BJ (cell line): ENCODE measurements around the gene C1orf87. TPM values are rescaled to one million over a fixed set of nuclear protein-coding genes. Genes with fewer than 3 reads are reported as not detected.

Experiments
- CTCF ChIA-PET: fragments of 350-600 bp; formaldehyde crosslinking; extraction: SDS; loops from one replicate; lab custom pipeline; 2021; ENCODE audit warnings: antibody characterized with exemption, inconsistent platforms; lab: Yijun Ruan, JAX
- POLR2A ChIA-PET: fragments of 300-600 bp; sonication (Branson Sonifier 250); formaldehyde crosslinking; extraction: SDS; loops from one replicate; lab custom pipeline; 2021; ENCODE audit warnings: antibody characterized with exemption; lab: Charles Lee
- DNase-seq: peaks from one replicate; pipeline ENCODE4 v3.0.0-alpha.2; 2011; ENCODE audit warnings: low read depth
- H3K27me3 ChIP-seq: 2 replicates; pipeline ENCODE4 v1.6.0; 2011; ENCODE audit warnings: low read length; ENCODE audit not compliant: control insufficient read depth, insufficient read depth
- H3K36me3 ChIP-seq: 2 replicates; pipeline ENCODE4 v1.5.1; 2011; ENCODE audit warnings: low read length; ENCODE audit not compliant: control insufficient read depth, insufficient read depth
- H3K4me3 ChIP-seq: 2 replicates; pipeline ENCODE4 v1.5.1; 2011; ENCODE audit warnings: low read depth, mild to moderate bottlenecking, control low read depth, low read length
- polyA plus RNA-seq: library from polyadenylated mRNA; depleted of rRNA; stranded (reverse); fragments of >200 nt; gene quantifications from 2 replicates; pipeline ENCODE4 v1.2.3, GENCODE V29; 2011
- TF ChIP-seq, protein P1 (sequence below): IDR thresholded peaks from 2 replicates; pipeline ENCODE4 v1.5.1; 2011; ENCODE audit warnings: low read depth, mild to moderate bottlenecking, control low read depth, inconsistent platforms, low read length, moderate library complexity; ENCODE audit not compliant: insufficient read depth

C1orf87 gene
- polyA plus RNA-seq, 1 experiment, result not detected

DNA sequence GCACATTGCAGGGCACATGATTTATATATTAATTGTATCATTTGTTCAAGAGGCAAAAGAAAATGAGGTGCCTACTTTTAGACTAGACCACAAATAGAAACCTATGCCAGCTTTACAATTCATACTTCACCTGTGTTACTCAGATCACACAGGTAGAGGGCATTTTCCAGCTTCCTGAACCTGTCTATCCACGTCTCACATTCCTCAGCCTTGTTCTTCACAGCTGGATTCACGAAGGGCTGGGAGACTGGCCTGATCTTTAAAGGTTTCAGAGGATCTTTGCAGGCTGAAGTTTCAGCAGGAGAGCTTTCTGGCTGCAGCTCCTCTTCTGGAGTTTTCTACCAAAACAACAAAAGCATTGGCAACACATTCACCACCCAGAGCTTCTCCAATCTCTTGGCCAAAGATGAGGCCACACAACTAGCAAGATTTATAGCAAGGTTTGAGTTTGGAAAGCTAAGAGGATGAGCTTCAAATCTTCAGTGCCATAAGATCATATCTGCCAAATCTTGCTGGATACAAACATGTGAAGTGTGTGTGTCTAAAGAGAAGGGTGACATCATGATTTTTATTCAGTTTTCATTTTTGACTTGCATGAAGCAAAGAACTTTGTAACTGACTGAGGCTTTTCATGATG is 76.0 kb downstream of the C1orf87 start:
- Histone ChIP-seq H3K36me3 (no peaks in the 10 kb centered on the region), H3K27me3 (peaks cover 2% of the 10 kb centered on the region; the same call in 1 of the 2 replicates), H3K4me3 (no peak overlapping the region)
- TF ChIP-seq, protein P1, sequence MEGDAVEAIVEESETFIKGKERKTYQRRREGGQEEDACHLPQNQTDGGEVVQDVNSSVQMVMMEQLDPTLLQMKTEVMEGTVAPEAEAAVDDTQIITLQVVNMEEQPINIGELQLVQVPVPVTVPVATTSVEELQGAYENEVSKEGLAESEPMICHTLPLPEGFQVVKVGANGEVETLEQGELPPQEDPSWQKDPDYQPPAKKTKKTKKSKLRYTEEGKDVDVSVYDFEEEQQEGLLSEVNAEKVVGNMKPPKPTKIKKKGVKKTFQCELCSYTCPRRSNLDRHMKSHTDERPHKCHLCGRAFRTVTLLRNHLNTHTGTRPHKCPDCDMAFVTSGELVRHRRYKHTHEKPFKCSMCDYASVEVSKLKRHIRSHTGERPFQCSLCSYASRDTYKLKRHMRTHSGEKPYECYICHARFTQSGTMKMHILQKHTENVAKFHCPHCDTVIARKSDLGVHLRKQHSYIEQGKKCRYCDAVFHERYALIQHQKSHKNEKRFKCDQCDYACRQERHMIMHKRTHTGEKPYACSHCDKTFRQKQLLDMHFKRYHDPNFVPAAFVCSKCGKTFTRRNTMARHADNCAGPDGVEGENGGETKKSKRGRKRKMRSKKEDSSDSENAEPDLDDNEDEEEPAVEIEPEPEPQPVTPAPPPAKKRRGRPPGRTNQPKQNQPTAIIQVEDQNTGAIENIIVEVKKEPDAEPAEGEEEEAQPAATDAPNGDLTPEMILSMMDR, result no peak
- CTCF ChIA-PET, result interaction anchor here (2.0 kb wide), 1 partner anchor 21 kb away, joined by 4 read pairs; no protein-coding TSS in a partner anchor
- POLR2A ChIA-PET, result no interaction called here
- DNase-seq, result no peak

DNA sequence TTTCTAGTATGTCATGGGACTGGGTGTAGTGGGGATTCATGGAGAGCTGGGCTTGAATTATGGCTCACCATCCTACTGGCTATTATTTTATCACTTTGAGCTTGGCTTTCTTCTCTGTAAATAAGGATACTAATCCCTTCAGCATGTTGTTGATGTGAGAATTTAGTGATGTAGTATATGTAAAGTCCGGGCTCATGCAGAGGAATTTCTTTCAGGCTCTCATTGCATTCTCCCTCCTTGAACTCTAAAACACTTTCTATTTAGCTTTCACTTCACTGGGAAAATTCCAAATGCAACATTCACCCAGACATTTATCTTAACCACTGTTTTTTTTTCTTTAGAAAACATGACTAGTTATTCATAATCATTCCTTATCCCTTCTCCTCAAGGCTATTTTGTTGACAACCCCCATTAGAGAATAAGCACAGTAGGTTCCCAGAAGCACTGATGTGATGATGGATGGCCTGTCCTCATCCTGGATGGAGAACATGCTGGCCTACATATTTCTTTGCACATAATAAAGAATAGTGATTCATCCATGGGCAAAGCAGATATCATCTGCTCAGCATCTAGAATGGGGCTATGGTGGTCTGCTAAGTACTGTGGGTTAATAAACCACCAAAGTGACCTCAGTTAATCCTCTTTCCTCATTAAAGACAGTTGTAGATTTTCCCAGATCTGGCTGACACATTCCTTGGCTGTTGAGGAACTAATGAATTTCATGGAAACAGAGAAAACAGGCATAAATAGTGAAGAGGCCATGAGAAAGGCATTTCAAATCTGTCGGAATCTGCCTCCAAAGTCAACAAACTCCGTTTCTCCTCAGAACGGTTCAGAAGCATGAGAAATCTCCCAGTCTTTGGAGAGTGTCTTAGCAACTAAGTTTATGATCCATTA is 79.0 kb downstream of the C1orf87 start:
- no peaks in the 10 kb centered on the region for H3K36me3 ChIP-seq
- H3K27me3 ChIP-seq, result peaks cover 2% of the 10 kb centered on the region; the same call in 1 of the 2 replicates
- ChIA-PET POLR2A (interaction anchor here (0.6 kb wide), 2 partner anchors 272 to 1528 kb away, joined by 3 read pairs; no protein-coding TSS in a partner anchor), CTCF (interaction anchor here (0.7 to 1.2 kb wide), 2 partner anchors 47 to 1056 kb away, joined by 3 read pairs; no protein-coding TSS in a partner anchor)
- TF ChIP-seq, protein P1, result no peak
- DNase-seq, result peak; percentile 63
- H3K4me3 ChIP-seq, result no peak overlapping the region

DNA sequence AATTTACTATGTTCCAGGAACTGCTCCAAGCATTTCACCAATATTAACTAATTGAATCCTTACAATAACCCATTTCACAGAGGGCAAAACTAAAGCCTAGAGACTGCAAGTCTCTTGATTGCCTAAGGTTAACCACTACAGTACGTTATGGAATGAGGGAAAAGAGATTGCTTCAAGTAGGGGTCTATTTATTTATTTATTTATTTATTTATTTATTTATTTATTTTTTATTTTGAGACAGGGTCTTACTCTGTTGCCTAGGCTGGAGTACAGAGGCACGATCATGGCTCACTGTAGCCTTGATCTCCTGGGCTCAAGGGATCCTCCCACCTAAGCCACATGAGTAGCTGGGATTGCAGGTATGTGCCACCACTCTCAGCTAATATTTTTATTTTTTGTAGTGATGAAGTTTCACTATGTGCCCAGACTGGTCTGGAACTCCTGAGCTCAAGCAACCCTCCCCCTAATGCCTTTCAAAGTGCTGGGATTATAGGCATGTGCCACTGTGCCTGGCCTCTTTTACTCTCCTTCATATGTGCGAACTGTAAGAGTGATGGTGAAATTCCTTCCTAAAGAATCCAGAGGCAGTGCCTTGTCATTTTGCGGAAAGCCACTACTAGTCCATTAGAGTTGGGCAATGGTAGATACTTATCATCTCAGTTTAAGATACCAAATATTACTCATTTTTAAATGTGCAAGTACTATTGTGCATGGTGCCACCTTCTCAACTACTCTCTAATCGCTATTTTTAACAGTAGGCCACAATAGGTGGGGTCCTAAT is 81.3 kb downstream of the C1orf87 start:
- no peak overlapping the region for H3K4me3 ChIP-seq
- ChIA-PET POLR2A (no interaction called here), CTCF (interaction anchor here (1.5 kb wide), 1 partner anchor 16 kb away, joined by 5 read pairs; no protein-coding TSS in a partner anchor)
- peaks cover 1% of the 10 kb centered on the region; the same call in 1 of the 2 replicates for H3K27me3 ChIP-seq
- TF ChIP-seq, protein P1, result no peak
- H3K36me3 ChIP-seq, result no peaks in the 10 kb centered on the region
- DNase-seq, result no peak

DNA sequence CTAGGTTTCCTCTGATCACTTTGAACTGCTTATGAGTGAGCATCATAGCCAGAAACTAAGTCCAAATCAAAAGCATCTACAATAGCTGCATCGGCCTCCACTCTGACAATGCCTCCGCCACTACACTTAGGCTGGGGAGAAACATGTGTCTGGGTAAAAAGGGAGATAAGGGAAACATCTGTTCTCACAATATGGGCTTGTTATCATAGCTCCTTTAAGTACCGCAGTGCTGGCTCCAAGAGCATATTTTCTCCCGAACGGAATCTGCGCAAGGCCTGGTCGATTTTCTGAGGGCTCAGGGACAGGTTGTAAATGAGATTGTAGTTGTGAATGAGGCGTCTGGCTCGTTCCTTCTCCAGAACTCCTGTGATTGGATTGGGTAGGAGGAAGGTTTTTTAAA is 83.1 kb downstream of the C1orf87 start:
- Histone ChIP-seq H3K27me3 (0 out of 2 replicates have a peak, but pooled peaks cover 2% of the 10 kb centered on the region), H3K36me3 (no peaks in the 10 kb centered on the region), H3K4me3 (no peak overlapping the region)
- no peak for DNase-seq
- ChIA-PET POLR2A (no interaction called here), CTCF (interaction anchor here (0.8 to 1.3 kb wide), 4 partner anchors 9 to 1053 kb away, joined by 3 to 4 read pairs (median 4); no protein-coding TSS in a partner anchor)
- TF ChIP-seq, protein P1, result no peak
